Stimulated activated effector memory CD8-positive, alpha-beta T cell treated with anti-CD3 and anti-CD28 coated beads, Interleukin-12 subunit alpha, Interleukin-12 subunit beta, amount 100 ng/mL, for 72 hours (primary cell): ENCODE results near the gene ALOX15B.

Source experiments
- ATAC-seq: fragments of 150-1000 bp; cut with Tn5 transposase; 2 replicates; pipeline ENCODE4 v1.10.0; 2021
- DNase-seq, 2 donors: peaks; one replicate each; pipeline ENCODE4 v3.0.0; 2021 to 2022; ENCODE audit warnings: low spot score in 2 of 2
- H3K27ac Mint-ChIP-seq: one replicate; pipeline ENCODE4 v1.8.0; 2022; ENCODE audit warnings: mild to moderate bottlenecking, mixed read lengths
- H3K36me3 Mint-ChIP-seq: one replicate; pipeline ENCODE4 v1.8.0; 2022; ENCODE audit warnings: mild to moderate bottlenecking, mixed read lengths
- H3K4me1 Mint-ChIP-seq: one replicate; pipeline ENCODE4 v1.8.0; 2022; ENCODE audit warnings: mixed read lengths
- H3K4me3 Mint-ChIP-seq: one replicate; pipeline ENCODE4 v1.8.0; 2022; ENCODE audit warnings: mild to moderate bottlenecking, mixed read lengths
- H3K9me3 Mint-ChIP-seq: one replicate; pipeline ENCODE4 v1.8.0; 2022; ENCODE audit warnings: mixed read lengths

ALOX15B gene

GRCh38 chr17:8005967-8006730 lies 32.7 kb upstream of the ALOX15B start:
- H3K36me3 Mint-ChIP-seq, result no peaks in the 10 kb centered on the region
- ATAC-seq, result peak; percentile 27

GRCh38 chr17:8006836-8007680 lies 31.8 kb upstream of the ALOX15B start:
- H3K4me1 Mint-ChIP-seq, result peaks cover 5% of the 10 kb centered on the region
- DNase-seq (no peak), ATAC-seq (no peak)
- H3K27ac Mint-ChIP-seq, result peak overlapping the region; percentile 65
- H3K9me3 Mint-ChIP-seq, result no peaks in the 10 kb centered on the region
- no peaks in the 10 kb centered on the region for H3K36me3 Mint-ChIP-seq
- no peak overlapping the region for H3K4me3 Mint-ChIP-seq

More at GRCh38 chr17:8005967-8006730, 32.7 kb upstream of the ALOX15B start:
- Mint-ChIP-seq H3K4me3 (no peak overlapping the region), H3K9me3 (no peaks in the 10 kb centered on the region), H3K4me1 (peaks cover 9% of the 10 kb centered on the region), H3K27ac (peak overlapping the region; percentile 65)
- DNase-seq, result no peak

GRCh38 chr17:8007836-8008235 lies 31.0 kb upstream of the ALOX15B start:
- H3K4me1 Mint-ChIP-seq, result no peaks in the 10 kb centered on the region
- H3K9me3 Mint-ChIP-seq, result no peaks in the 10 kb centered on the region
- H3K4me3 Mint-ChIP-seq, result no peak overlapping the region
- DNase-seq (no peak), ATAC-seq (no peak)
- no peak overlapping the region for H3K27ac Mint-ChIP-seq
- no peaks in the 10 kb centered on the region for H3K36me3 Mint-ChIP-seq

GRCh38 chr17:8012045-8012580 lies 26.7 kb upstream of the ALOX15B start:
- no peak for ATAC-seq
- Mint-ChIP-seq H3K4me1 (peaks cover 11% of the 10 kb centered on the region), H3K4me3 (no peak overlapping the region), H3K36me3 (no peaks in the 10 kb centered on the region), H3K27ac (no peak overlapping the region), H3K9me3 (no peaks in the 10 kb centered on the region)
- DNase-seq, result no peak

- Mint-ChIP-seq H3K4me3 (no peak overlapping the region), H3K9me3 (no peaks in the 10 kb centered on the region), H3K4me1 (peaks cover 12% of the 10 kb centered on the region), H3K27ac (no peak overlapping the region), H3K36me3 (no peaks in the 10 kb centered on the region)
- ATAC-seq (no peak), DNase-seq (no peak)
Observed at GRCh38 chr17:8012996-8013640, 25.7 kb upstream of the ALOX15B start.

- H3K9me3 Mint-ChIP-seq, result no peaks in the 10 kb centered on the region
- H3K36me3 Mint-ChIP-seq, result no peaks in the 10 kb centered on the region
Observed at GRCh38 chr17:8013731-8014557, 24.9 kb upstream of the ALOX15B start.

GRCh38 chr17:8014558-8014850 lies 24.4 kb upstream of the ALOX15B start:
- H3K36me3 Mint-ChIP-seq, result no peaks in the 10 kb centered on the region
- no peak for DNase-seq
- no peaks in the 10 kb centered on the region for H3K9me3 Mint-ChIP-seq
- peaks cover 15% of the 10 kb centered on the region for H3K4me1 Mint-ChIP-seq
- H3K27ac Mint-ChIP-seq, result no peak overlapping the region
- no peak for ATAC-seq
- no peak overlapping the region for H3K4me3 Mint-ChIP-seq

More at GRCh38 chr17:8013731-8014557, 24.9 kb upstream of the ALOX15B start:
- peaks cover 12% of the 10 kb centered on the region for H3K4me1 Mint-ChIP-seq
- DNase-seq (no peak), ATAC-seq (no peak)
- no peak overlapping the region for H3K4me3 Mint-ChIP-seq
- no peak overlapping the region for H3K27ac Mint-ChIP-seq

- ATAC-seq, result no peak
- peaks cover 3% of the 10 kb centered on the region for H3K36me3 Mint-ChIP-seq
- DNase-seq, result no peak
- no peaks in the 10 kb centered on the region for H3K9me3 Mint-ChIP-seq
- peak overlapping the region; percentile 74 for H3K4me3 Mint-ChIP-seq
- no peak overlapping the region for H3K27ac Mint-ChIP-seq
- peaks cover 24% of the 10 kb centered on the region for H3K4me1 Mint-ChIP-seq
Observed at GRCh38 chr17:8015236-8015956, 23.5 kb upstream of the ALOX15B start.

GRCh38 chr17:8015957-8016631 lies 22.8 kb upstream of the ALOX15B start:
- DNase-seq, result no peak
- Mint-ChIP-seq H3K27ac (no peak overlapping the region), H3K4me1 (peaks cover 24% of the 10 kb centered on the region), H3K36me3 (peaks cover 6% of the 10 kb centered on the region), H3K9me3 (no peaks in the 10 kb centered on the region), H3K4me3 (peak overlapping the region; percentile 74)
- ATAC-seq, result peak; percentile 53

- Mint-ChIP-seq H3K9me3 (no peaks in the 10 kb centered on the region), H3K36me3 (peaks cover 6% of the 10 kb centered on the region), H3K4me1 (peaks cover 24% of the 10 kb centered on the region), H3K4me3 (peak overlapping the region; percentile 74), H3K27ac (no peak overlapping the region)
- ATAC-seq (peak; percentile 69), DNase-seq (peak in 1 of 2 donors; percentile 82)
Observed at GRCh38 chr17:8016632-8017424, 22.0 kb upstream of the ALOX15B start.

GRCh38 chr17:8018436-8018835 lies 20.4 kb upstream of the ALOX15B start:
- peaks cover 24% of the 10 kb centered on the region for H3K4me1 Mint-ChIP-seq
- DNase-seq, result no peak
- H3K9me3 Mint-ChIP-seq, result no peaks in the 10 kb centered on the region
- no peak overlapping the region for H3K27ac Mint-ChIP-seq
- H3K36me3 Mint-ChIP-seq, result peaks cover 6% of the 10 kb centered on the region
- no peak for ATAC-seq
- no peak overlapping the region for H3K4me3 Mint-ChIP-seq

- DNase-seq, result no peak
- no peak overlapping the region for H3K4me3 Mint-ChIP-seq
- peak overlapping the region; percentile 36 for H3K27ac Mint-ChIP-seq
- peaks cover 6% of the 10 kb centered on the region for H3K36me3 Mint-ChIP-seq
- H3K4me1 Mint-ChIP-seq, result peaks cover 24% of the 10 kb centered on the region
- H3K9me3 Mint-ChIP-seq, result no peaks in the 10 kb centered on the region
- ATAC-seq, result no peak
Observed at GRCh38 chr17:8019166-8019565, 19.7 kb upstream of the ALOX15B start.
